GM23338 (cell line): ENCODE results near the gene SUCLG2. TPM values are rescaled to one million over a fixed set of nuclear protein-coding genes. Genes with fewer than 3 reads are reported as not detected.

Source experiments
- ATAC-seq: fragments of 200-7000 bp; cut with Tn5 transposase; 3 replicates; pipeline ENCODE4 v1.9.1; 2020
- DNase-seq: peaks from one replicate; pipeline ENCODE4 v3.0.0-alpha.2; 2015; ENCODE audit warnings: low spot score
- H2AFZ ChIP-seq: fragments of 200-600 bp; sonication (generic); 2 replicates; pipeline ENCODE4 v1.8.0; 2016; ENCODE audit warnings: antibody characterized with exemption, mild to moderate bottlenecking, moderate library complexity
- H3F3A ChIP-seq: fragments of 200-600 bp; sonication (generic); replicated peaks from 2 replicates; pipeline ENCODE4 v1.8.0; 2017; ENCODE audit warnings: antibody characterized with exemption, mixed run types, low read depth
- H3K27ac ChIP-seq: fragments of 200-600 bp; sonication (generic); 2 replicates; pipeline ENCODE4 v1.6.1; 2016; ENCODE audit warnings: low read depth
- H3K27me3 ChIP-seq: fragments of 200-600 bp; sonication (generic); 2 replicates; pipeline ENCODE4 v1.8.0; 2016; ENCODE audit warnings: mild to moderate bottlenecking, mixed run types, moderate library complexity; ENCODE audit not compliant: insufficient read depth
- H3K36me3 ChIP-seq: fragments of 200-600 bp; sonication (generic); 2 replicates; pipeline ENCODE4 v1.8.0; 2016; ENCODE audit warnings: mild to moderate bottlenecking; ENCODE audit not compliant: insufficient read depth
- H3K4me1 ChIP-seq: fragments of 200-600 bp; sonication (generic); 2 replicates; pipeline ENCODE4 v1.8.0; 2016; ENCODE audit warnings: mild to moderate bottlenecking, moderate library complexity; ENCODE audit not compliant: insufficient read depth
- H3K4me2 ChIP-seq: fragments of 200-600 bp; sonication (generic); 2 replicates; pipeline ENCODE4 v1.7.1; 2017; ENCODE audit warnings: mixed run types
- H3K4me3 ChIP-seq: fragments of 200-600 bp; sonication (generic); 2 replicates; pipeline ENCODE4 v1.6.1; 2016; ENCODE audit warnings: mixed run types
- H3K79me2 ChIP-seq: fragments of 200-600 bp; sonication (generic); replicated peaks from 2 replicates; pipeline ENCODE4 v1.8.0; 2017; ENCODE audit warnings: mild to moderate bottlenecking; ENCODE audit not compliant: insufficient read depth
- H3K9me2 ChIP-seq: fragments of 200-600 bp; sonication (generic); 2 replicates; pipeline ENCODE4 v1.8.0; 2017; ENCODE audit not compliant: insufficient read depth
- H4K20me1 ChIP-seq: fragments of 200-600 bp; sonication (generic); replicated peaks from 2 replicates; pipeline ENCODE4 v1.8.0; 2017; ENCODE audit warnings: mild to moderate bottlenecking; ENCODE audit not compliant: insufficient read depth
- H3K27ac Mint-ChIP-seq: 2 replicates; pipeline ENCODE4 v1.8.0; 2020; ENCODE audit warnings: inconsistent platforms, mild to moderate bottlenecking, moderate library complexity, mixed read lengths
- H3K27me3 Mint-ChIP-seq: 3 replicates; pipeline ENCODE4 v1.8.0; 2022; ENCODE audit warnings: low read depth, mild to moderate bottlenecking, moderate library complexity, mixed read lengths, inconsistent platforms; ENCODE audit not compliant: insufficient read depth, poor library complexity
- H3K36me3 Mint-ChIP-seq: 3 replicates; pipeline ENCODE4 v1.8.0; 2021; ENCODE audit warnings: low read depth, mild to moderate bottlenecking, inconsistent platforms, moderate library complexity, mixed read lengths
- H3K4me1 Mint-ChIP-seq: 3 replicates; pipeline ENCODE4 v1.8.0; 2020; ENCODE audit warnings: mild to moderate bottlenecking, inconsistent platforms, mixed read lengths
- H3K4me3 Mint-ChIP-seq: 3 replicates; pipeline ENCODE4 v1.8.0; 2021; ENCODE audit warnings: moderate library complexity, mild to moderate bottlenecking, inconsistent platforms, mixed read lengths
- H3K9me3 Mint-ChIP-seq: 3 replicates; pipeline ENCODE4 v1.8.0; 2020; ENCODE audit warnings: moderate library complexity, mild to moderate bottlenecking, inconsistent platforms, mixed read lengths
- CTCF ChIP-seq, 2 experiments: fragments of 200-600 bp in 1 of 2; sonication (generic) in 1 of 2; conservative IDR thresholded peaks; 2 replicates each; pipeline versions ENCODE4 v1.5.1 to v1.6.1; 2016 to 2017; ENCODE audit warnings: antibody characterized with exemption in 2 of 2, low read depth in 2 of 2, mild to moderate bottlenecking in 2 of 2, moderate library complexity in 1 of 2
- EZH2 ChIP-seq: fragments of 200-600 bp; sonication (generic); IDR thresholded peaks from one replicate; pipeline ENCODE4 v1.8.0; 2017; ENCODE audit warnings: antibody characterized with exemption, mild to moderate bottlenecking, low read depth; ENCODE audit not compliant: unreplicated experiment
- EZH2phosphoT487 ChIP-seq: fragments of 200-600 bp; sonication (generic); IDR thresholded peaks from one replicate; pipeline ENCODE4 v1.8.1; 2018; ENCODE audit warnings: antibody characterized with exemption; ENCODE audit not compliant: unreplicated experiment
- JUNB ChIP-seq: IDR thresholded peaks from one replicate; pipeline ENCODE4 v1.6.1; 2016; ENCODE audit warnings: antibody characterized with exemption; ENCODE audit not compliant: unreplicated experiment
- NANOG ChIP-seq: IDR thresholded peaks from 2 replicates; pipeline ENCODE4 v1.6.1; 2016; ENCODE audit warnings: antibody characterized with exemption, borderline replicate concordance
- POLR2AphosphoS5 ChIP-seq: IDR thresholded peaks from 2 replicates; pipeline ENCODE4 v1.6.1; 2016; ENCODE audit warnings: antibody characterized with exemption, low read depth
- STAT1 ChIP-seq: IDR thresholded peaks from one replicate; pipeline ENCODE4 v1.6.1; 2016; ENCODE audit warnings: antibody characterized with exemption; ENCODE audit not compliant: unreplicated experiment
- ZNF114 ChIP-seq: fragments of 250-450 bp; sonication (Bioruptor Pico); IDR thresholded peaks from 2 replicates; pipeline ENCODE4 v1.5.0; 2020; ENCODE audit warnings: mild to moderate bottlenecking, moderate library complexity
- ZNF331 ChIP-seq: fragments of 250-450 bp; sonication (Bioruptor Pico); IDR thresholded peaks from 2 replicates; pipeline ENCODE4 v1.5.0; 2020; ENCODE audit warnings: low read depth, mild to moderate bottlenecking, moderate library complexity
- ZNF462 ChIP-seq: fragments of 250-450 bp; sonication (Bioruptor Pico); IDR thresholded peaks from 2 replicates; pipeline ENCODE4 v1.5.0; 2020; ENCODE audit warnings: mild to moderate bottlenecking, moderate library complexity
- polyA plus RNA-seq: library from polyadenylated mRNA; unstranded; fragments of >200 nt; fragmentation: Nextera tagmentation; extraction: Ambion mirVana; gene quantifications from 2 replicates; pipeline ENCODE4 v1.2.1, GENCODE V29; 2016
- total RNA-seq: library from RNA; depleted of rRNA; stranded (reverse); fragments of >200 nt; shearing (Covaris generic); gene quantifications from 2 replicates; pipeline ENCODE4 v1.2.3, GENCODE V29; 2014

The SUCLG2 gene
- total and polyA plus RNA-seq, 2 experiments from 2014 or later, result 29.3 to 39.0 TPM

- peaks cover 16% of the 10 kb centered on the region; the same call in 1 of the 3 replicates for H3K36me3 Mint-ChIP-seq
- no peaks in the 10 kb centered on the region for H3K4me1 Mint-ChIP-seq
- Histone ChIP-seq H3K27me3 (no peaks in the 10 kb centered on the region), H4K20me1 (no peaks in the 10 kb centered on the region), H3K9me2 (no peaks in the 10 kb centered on the region), H3K36me3 (no peaks in the 10 kb centered on the region), H3K4me3 (no peak overlapping the region), H2AFZ (no peak overlapping the region), H3K79me2 (no peaks in the 10 kb centered on the region), H3K4me2 (no peak overlapping the region), H3F3A (no peaks in the 10 kb centered on the region), H3K27ac (no peak overlapping the region), H3K4me1 (no peaks in the 10 kb centered on the region)
- H3K27ac Mint-ChIP-seq, result no peak overlapping the region
- H3K4me3 Mint-ChIP-seq, result no peak overlapping the region
- no peak for ATAC-seq
- peaks cover 6% of the 10 kb centered on the region; the same call in 2 of the 3 replicates for H3K9me3 Mint-ChIP-seq
- no peak for TF ChIP-seq ZNF114 (CRISPR knock-in tag)
- H3K27me3 Mint-ChIP-seq, result no peaks in the 10 kb centered on the region
- DNase-seq, result no peak
Measured at GRCh38 chr3:67433109-67433508, 221.3 kb downstream of the SUCLG2 start.

GRCh38 chr3:67431887-67432286 lies 222.5 kb downstream of the SUCLG2 start:
- Histone ChIP-seq H4K20me1 (no peaks in the 10 kb centered on the region), H3K27me3 (no peaks in the 10 kb centered on the region), H3K27ac (no peak overlapping the region), H3K36me3 (no peaks in the 10 kb centered on the region), H3F3A (no peaks in the 10 kb centered on the region), H3K4me3 (no peak overlapping the region), H3K9me2 (no peaks in the 10 kb centered on the region), H3K4me2 (no peak overlapping the region), H3K4me1 (no peaks in the 10 kb centered on the region), H2AFZ (no peak overlapping the region), H3K79me2 (no peaks in the 10 kb centered on the region)
- TF ChIP-seq JUNB (no peak), ZNF331 (CRISPR knock-in tag) (no peak), ZNF462 (CRISPR knock-in tag) (no peak), POLR2AphosphoS5 (no peak), STAT1 (no peak), NANOG (no peak), EZH2phosphoT487 (no peak), CTCF (conservative IDR thresholded peaks at IDR 0.05; ENCODE audit: low read depth in 2 of 2) (no peak), ZNF114 (CRISPR knock-in tag) (no peak), EZH2 (no peak)
- no peak overlapping the region for H3K27ac Mint-ChIP-seq
- H3K9me3 Mint-ChIP-seq, result peaks cover 12% of the 10 kb centered on the region; the same call in 2 of the 3 replicates
- no peak overlapping the region for H3K4me3 Mint-ChIP-seq
- no peaks in the 10 kb centered on the region for H3K4me1 Mint-ChIP-seq
- no peaks in the 10 kb centered on the region for H3K27me3 Mint-ChIP-seq
- peaks cover 24% of the 10 kb centered on the region; the same call in 2 of the 3 replicates for H3K36me3 Mint-ChIP-seq
- DNase-seq (no peak), ATAC-seq (no peak)
